PC-3 (cell line): ENCODE measurements around the gene ZFHX3. TPM values are rescaled to one million over a fixed set of nuclear protein-coding genes. Genes with fewer than 3 reads are reported as not detected.

ENCODE experiments used
- ATAC-seq: fragments of 200-7000 bp; cut with Tn5 transposase; 2 replicates; pipeline ENCODE4 v1.9.1; 2020; ENCODE audit warnings: mild to moderate bottlenecking, moderate library complexity
- BruUV-seq: library from RNA; stranded (reverse); fragments of 400-500 nt; replicated peaks from 2 replicates; lab custom pipeline; 2021; lab: Mats Ljungman, UMichigan
- CTCF ChIA-PET: fragments of 300-600 bp; sonication (Branson Sonifier 250); formaldehyde crosslinking; loops from one replicate; lab custom pipeline; 2022; ENCODE audit warnings: antibody characterized with exemption; lab: Charles Lee
- POLR2A ChIA-PET: fragments of 300-600 bp; sonication (Branson Sonifier 250); formaldehyde crosslinking; loops from one replicate; lab custom pipeline; 2022; ENCODE audit warnings: antibody characterized with exemption; ENCODE audit not compliant: unreplicated experiment; lab: Charles Lee
- DNase-seq: peaks from one replicate; pipeline ENCODE4 v3.0.0-alpha.2; 2015
- H2AFZ ChIP-seq: fragments of 300-600 bp; sonication (generic); 2 replicates; pipeline ENCODE4 v1.6.0; 2016; ENCODE audit warnings: antibody characterized with exemption, low read length
- H3F3A ChIP-seq: fragments of 300-600 bp; sonication (generic); one replicate; pipeline ENCODE4 v1.6.0; 2017; ENCODE audit warnings: antibody characterized with exemption, low read length, control low read depth, mild to moderate bottlenecking; ENCODE audit not compliant: unreplicated experiment
- H3K27ac ChIP-seq: fragments of 300-600 bp; sonication (generic); 2 replicates; pipeline ENCODE4 v1.5.1; 2016; ENCODE audit warnings: mild to moderate bottlenecking, low read length
- H3K27me3 ChIP-seq: fragments of 300-600 bp; sonication (generic); 2 replicates; pipeline ENCODE4 v1.6.1; 2016; ENCODE audit warnings: low read length, mixed read lengths
- H3K36me3 ChIP-seq: fragments of 300-600 bp; sonication (generic); 2 replicates; pipeline ENCODE4 v1.6.1; 2016; ENCODE audit warnings: low read depth, mixed run types, low read length, mixed read lengths
- H3K4me1 ChIP-seq: fragments of 300-600 bp; sonication (generic); 2 replicates; pipeline ENCODE4 v1.5.1; 2016; ENCODE audit warnings: low read length; ENCODE audit not compliant: insufficient read depth
- H3K4me2 ChIP-seq: fragments of 300-600 bp; sonication (generic); 2 replicates; pipeline ENCODE4 v1.6.0; 2016; ENCODE audit warnings: low read length
- H3K4me3 ChIP-seq: fragments of 300-600 bp; sonication (generic); 2 replicates; pipeline ENCODE4 v1.5.1; 2016; ENCODE audit warnings: mild to moderate bottlenecking, low read length, mixed read lengths
- H3K79me2 ChIP-seq: fragments of 300-600 bp; sonication (generic); 2 replicates; pipeline ENCODE4 v1.6.1; 2017; ENCODE audit warnings: low read length, mixed read lengths
- H3K9ac ChIP-seq: fragments of 300-600 bp; sonication (generic); 2 replicates; pipeline ENCODE4 v1.6.0; 2016; ENCODE audit warnings: mild to moderate bottlenecking, low read length
- H3K9me2 ChIP-seq: fragments of 300-600 bp; sonication (generic); replicated peaks from 2 replicates; pipeline ENCODE4 v1.6.1; 2016; ENCODE audit warnings: mixed run types, low read length, mixed read lengths
- H3K9me3 ChIP-seq: fragments of 300-600 bp; sonication (generic); 2 replicates; pipeline ENCODE4 v1.6.1; 2016; ENCODE audit warnings: low read length, mixed read lengths
- H4K20me1 ChIP-seq: fragments of 300-600 bp; sonication (generic); 2 replicates; pipeline ENCODE4 v1.6.1; 2016; ENCODE audit warnings: low read length, mixed read lengths
- CTCF ChIP-seq: fragments of 300-600 bp; sonication (generic); conservative IDR thresholded peaks from 2 replicates; pipeline ENCODE4 v1.5.1; 2017; ENCODE audit warnings: antibody characterized with exemption, low read depth, mild to moderate bottlenecking, low read length
- EZH2 ChIP-seq: fragments of 300-600 bp; sonication (generic); IDR thresholded peaks from one replicate; pipeline ENCODE4 v1.6.1; 2017; ENCODE audit warnings: antibody characterized with exemption, mild to moderate bottlenecking, low read length; ENCODE audit not compliant: unreplicated experiment
- EZH2phosphoT487 ChIP-seq: fragments of 300-600 bp; sonication (generic); IDR thresholded peaks from 2 replicates; pipeline ENCODE4 v1.6.1; 2018; ENCODE audit warnings: mild to moderate bottlenecking, antibody characterized with exemption, low read length, borderline replicate concordance
- intact Hi-C: fragments of 100-400 bp; cut with micrococcal nuclease; formaldehyde crosslinking; loops from 2 replicates; pipeline ENCODE4 v1.9.0; 2023
- total RNA-seq: library from RNA; depleted of rRNA; stranded (reverse); fragments of >200 nt; gene quantifications from 2 replicates; pipeline ENCODE4 v1.2.3, GENCODE V29; 2014

Gene ZFHX3
- total RNA-seq, 1 experiment from 2014 or later, result 3.5 TPM

- Histone ChIP-seq H3K9me3 (no peaks in the 10 kb centered on the region), H3K4me3 (no peak overlapping the region), H3K36me3 (no peaks in the 10 kb centered on the region), H3K27ac (peak overlapping the region; percentile 99), H3F3A (peaks cover 10% of the 10 kb centered on the region), H3K9ac (no peak overlapping the region), H3K9me2 (no peaks in the 10 kb centered on the region), H2AFZ (no peak overlapping the region), H3K27me3 (no peaks in the 10 kb centered on the region), H4K20me1 (no peaks in the 10 kb centered on the region), H3K79me2 (peaks cover 81% of the 10 kb centered on the region), H3K4me1 (peaks cover 28% of the 10 kb centered on the region), H3K4me2 (no peak overlapping the region)
- no peak for DNase-seq
- TF ChIP-seq CTCF (no peak), EZH2 (no peak), EZH2phosphoT487 (no peak)
- ChIA-PET POLR2A (interaction anchor here (0.6 kb wide), 2 partner anchors 25 to 108 kb away, joined by 4 to 5 read pairs; no protein-coding TSS in a partner anchor), CTCF (no interaction called here)
- ATAC-seq, result no peak
- intact Hi-C loops, result no loop called here
- no TSS peak for BruUV-seq
These were observed 25.9 kb downstream of the ZFHX3 start for GRCh38 chr16:73021866-73022495.

- Histone ChIP-seq H3K27ac (peak overlapping the region; percentile 99), H3K9me2 (no peaks in the 10 kb centered on the region), H3K27me3 (no peaks in the 10 kb centered on the region), H3K9ac (peak overlapping the region; percentile 91), H3K4me3 (peak overlapping the region; percentile 60; the same call in 1 of the 2 replicates), H3F3A (peaks cover 10% of the 10 kb centered on the region), H3K4me2 (peak overlapping the region; percentile 86), H3K79me2 (peaks cover 85% of the 10 kb centered on the region), H3K36me3 (no peaks in the 10 kb centered on the region), H3K9me3 (no peaks in the 10 kb centered on the region), H3K4me1 (peaks cover 44% of the 10 kb centered on the region), H2AFZ (no peak overlapping the region), H4K20me1 (no peaks in the 10 kb centered on the region)
- TF ChIP-seq CTCF, result no peak
- TF ChIP-seq EZH2phosphoT487, result no peak
- no peak for TF ChIP-seq EZH2
- ATAC-seq (peak; percentile 87), DNase-seq (peak; percentile 94)
- ChIA-PET POLR2A (interaction anchor here (0.7 to 0.8 kb wide), 2 partner anchors 31 to 172 kb away, joined by 3 read pairs; no protein-coding TSS in a partner anchor), CTCF (no interaction called here)
- intact Hi-C loops, result loop anchor here (1.0 kb wide), 2 partner anchors 26 to 31 kb away; no protein-coding TSS in a partner anchor
- BruUV-seq, result no TSS peak
These were observed 27.5 kb downstream of the ZFHX3 start for GRCh38 chr16:73020409-73020884.
